Neural progenitor cell (in vitro differentiated cells): ENCODE data around the gene INA.

Experiments
- CTCF ChIP-seq: fragments of 200-600 bp; sonication (generic); IDR thresholded peaks from 2 replicates; pipeline ENCODE4 v1.5.1; 2017; ENCODE audit warnings: antibody characterized with exemption, mild to moderate bottlenecking
- EZH2phosphoT487 ChIP-seq: fragments of 200-600 bp; sonication (generic); IDR thresholded peaks from 2 replicates; pipeline ENCODE4 v1.6.1; 2017; ENCODE audit warnings: antibody characterized with exemption

- TF ChIP-seq CTCF (no peak), EZH2phosphoT487 (no peak)
These were observed 1.9 kb downstream of the INA start for GRCh38 chr10:103278862-103279298.
